WERI-Rb-1 (cell line): ENCODE data around the gene CIAO2B.
A peak's percentile ranks its signal among the peaks of the same experiment; 100 is the strongest.

Experiments used
- DNase-seq: peaks from one replicate; pipeline ENCODE4 v3.0.0-alpha.2; 2020
- H3K27ac ChIP-seq: fragments of 250-450 bp; sonication (Bioruptor Pico); 2 replicates; pipeline ENCODE4 v1.5.1; 2020; ENCODE audit warnings: mild to moderate bottlenecking, moderate library complexity
- H3K27me3 ChIP-seq: fragments of 250-450 bp; sonication (Bioruptor Pico); 2 replicates; pipeline ENCODE4 v1.5.1; 2021; ENCODE audit warnings: mild to moderate bottlenecking, low read depth, moderate library complexity; ENCODE audit not compliant: insufficient read depth, severe bottlenecking
- H3K36me3 ChIP-seq: fragments of 250-450 bp; sonication (Bioruptor Pico); 2 replicates; pipeline ENCODE4 v1.5.1; 2020; ENCODE audit warnings: mild to moderate bottlenecking, moderate library complexity
- H3K4me3 ChIP-seq: 2 replicates; pipeline ENCODE4 v1.5.1; 2011; ENCODE audit warnings: low read depth, mild to moderate bottlenecking, control low read depth, low read length
- H3K9me3 ChIP-seq: fragments of 250-450 bp; sonication (Bioruptor Pico); 2 replicates; pipeline ENCODE4 v1.5.1; 2021; ENCODE audit warnings: mild to moderate bottlenecking, moderate library complexity; ENCODE audit not compliant: severe bottlenecking
- TF ChIP-seq, protein P1 (sequence below): IDR thresholded peaks from 2 replicates; pipeline ENCODE4 v1.5.1; 2011; ENCODE audit warnings: low read depth, mild to moderate bottlenecking, control low read depth, inconsistent platforms, low read length

CIAO2B gene

DNA sequence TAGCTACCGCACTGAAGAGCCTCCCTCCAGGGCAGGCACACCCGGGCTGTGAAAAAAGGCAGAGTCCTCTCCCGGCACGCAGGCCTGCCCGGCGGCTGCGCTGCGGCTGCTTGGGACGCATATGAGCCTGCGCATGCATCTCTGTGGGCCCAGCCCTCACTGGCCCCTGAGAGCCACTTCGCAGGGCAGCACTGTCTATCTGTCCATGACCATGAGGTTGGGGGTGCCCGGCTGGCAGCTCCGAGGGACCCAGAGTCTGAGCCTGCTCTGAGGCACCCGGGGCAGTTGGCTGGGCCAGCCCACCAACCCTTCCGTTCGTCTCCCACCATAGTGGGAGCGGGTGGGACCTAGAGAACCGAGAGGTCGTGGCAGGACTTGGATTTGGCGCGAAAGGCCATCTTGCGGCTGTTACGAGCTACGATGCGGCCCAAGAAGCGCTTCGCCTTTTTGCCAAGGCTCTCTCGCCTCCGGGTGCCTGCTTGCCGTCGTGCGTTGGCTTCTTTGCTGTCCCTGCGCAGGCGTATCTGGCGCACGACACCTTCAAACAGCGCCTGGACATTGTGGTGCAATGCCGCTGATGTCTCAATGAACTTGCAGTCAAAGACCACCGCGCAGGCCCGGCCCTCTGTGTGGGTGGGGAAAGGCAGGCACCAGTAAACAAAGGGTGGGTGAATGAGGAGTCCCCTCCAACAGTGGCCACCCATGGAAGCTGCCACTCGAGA, 12.3 kb downstream of the CIAO2B start:
- Histone ChIP-seq H3K36me3 (peaks cover 36% of the 10 kb centered on the region), H3K4me3 (no peak overlapping the region), H3K9me3 (no peaks in the 10 kb centered on the region), H3K27me3 (no peaks in the 10 kb centered on the region), H3K27ac (peak overlapping the region; percentile 78)
- TF ChIP-seq, protein P1, sequence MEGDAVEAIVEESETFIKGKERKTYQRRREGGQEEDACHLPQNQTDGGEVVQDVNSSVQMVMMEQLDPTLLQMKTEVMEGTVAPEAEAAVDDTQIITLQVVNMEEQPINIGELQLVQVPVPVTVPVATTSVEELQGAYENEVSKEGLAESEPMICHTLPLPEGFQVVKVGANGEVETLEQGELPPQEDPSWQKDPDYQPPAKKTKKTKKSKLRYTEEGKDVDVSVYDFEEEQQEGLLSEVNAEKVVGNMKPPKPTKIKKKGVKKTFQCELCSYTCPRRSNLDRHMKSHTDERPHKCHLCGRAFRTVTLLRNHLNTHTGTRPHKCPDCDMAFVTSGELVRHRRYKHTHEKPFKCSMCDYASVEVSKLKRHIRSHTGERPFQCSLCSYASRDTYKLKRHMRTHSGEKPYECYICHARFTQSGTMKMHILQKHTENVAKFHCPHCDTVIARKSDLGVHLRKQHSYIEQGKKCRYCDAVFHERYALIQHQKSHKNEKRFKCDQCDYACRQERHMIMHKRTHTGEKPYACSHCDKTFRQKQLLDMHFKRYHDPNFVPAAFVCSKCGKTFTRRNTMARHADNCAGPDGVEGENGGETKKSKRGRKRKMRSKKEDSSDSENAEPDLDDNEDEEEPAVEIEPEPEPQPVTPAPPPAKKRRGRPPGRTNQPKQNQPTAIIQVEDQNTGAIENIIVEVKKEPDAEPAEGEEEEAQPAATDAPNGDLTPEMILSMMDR: no peak
- DNase-seq: no peak

DNA sequence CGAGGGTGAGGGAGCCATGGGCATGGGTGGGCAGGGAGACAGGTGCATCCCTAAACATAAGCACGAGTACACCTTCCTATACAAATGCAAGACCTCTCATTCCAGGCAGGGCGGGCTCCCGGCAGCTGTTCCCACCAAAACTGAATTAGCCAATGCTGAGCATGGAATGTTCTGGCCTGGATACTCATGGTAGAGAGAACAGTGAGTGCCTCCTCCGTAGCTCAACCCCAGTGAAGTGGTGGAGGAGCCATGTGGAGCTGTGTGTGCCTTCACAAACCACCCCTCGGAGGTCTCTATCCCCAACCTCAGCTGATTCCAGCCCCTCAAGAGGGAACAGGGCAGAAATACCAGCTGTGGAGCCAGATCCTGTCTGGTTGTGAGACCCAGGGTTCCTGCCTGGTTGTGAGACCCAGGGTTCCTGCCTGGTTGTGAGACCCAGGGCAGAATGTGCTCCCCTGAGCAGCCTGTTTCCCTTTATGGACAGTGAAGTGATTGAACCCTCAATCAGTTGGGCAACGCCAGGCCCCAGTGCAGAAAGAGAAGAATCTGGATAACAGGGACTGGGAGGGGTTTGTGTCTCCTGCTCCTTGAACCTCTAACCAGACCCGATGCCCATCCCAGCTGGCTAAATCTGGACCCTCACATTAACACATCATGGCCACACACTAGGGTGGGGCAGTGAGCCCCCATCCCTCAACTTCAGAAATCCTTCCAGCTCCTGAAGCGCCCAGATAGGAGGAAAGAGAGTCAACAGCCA, 13.1 kb downstream of the CIAO2B start:
- Histone ChIP-seq H3K4me3 (no peak overlapping the region), H3K27ac (peak overlapping the region; percentile 78), H3K27me3 (no peaks in the 10 kb centered on the region), H3K36me3 (peaks cover 36% of the 10 kb centered on the region), H3K9me3 (no peaks in the 10 kb centered on the region)
- TF ChIP-seq, protein P1: no peak
- DNase-seq: no peak

DNA sequence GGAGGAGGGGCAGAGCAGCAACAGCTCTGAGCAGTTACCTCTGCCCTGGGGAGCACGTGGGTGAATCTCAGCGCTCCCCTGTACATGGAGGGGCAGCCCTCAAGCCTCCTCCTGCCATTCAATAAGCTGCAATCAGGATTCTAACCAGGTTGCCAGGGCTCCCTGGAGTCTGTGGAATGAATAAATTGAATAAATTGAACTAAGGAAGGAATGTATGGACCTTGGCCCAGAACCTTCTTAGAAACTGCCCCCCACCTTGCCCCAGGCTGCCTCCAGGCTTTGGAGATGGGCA, 14.0 kb downstream of the CIAO2B start:
- Histone ChIP-seq H3K9me3 (no peaks in the 10 kb centered on the region), H3K27me3 (no peaks in the 10 kb centered on the region), H3K27ac (peak overlapping the region; percentile 90), H3K36me3 (peaks cover 36% of the 10 kb centered on the region), H3K4me3 (no peak overlapping the region)
- no peak for DNase-seq
- TF ChIP-seq, protein P1: no peak

DNA sequence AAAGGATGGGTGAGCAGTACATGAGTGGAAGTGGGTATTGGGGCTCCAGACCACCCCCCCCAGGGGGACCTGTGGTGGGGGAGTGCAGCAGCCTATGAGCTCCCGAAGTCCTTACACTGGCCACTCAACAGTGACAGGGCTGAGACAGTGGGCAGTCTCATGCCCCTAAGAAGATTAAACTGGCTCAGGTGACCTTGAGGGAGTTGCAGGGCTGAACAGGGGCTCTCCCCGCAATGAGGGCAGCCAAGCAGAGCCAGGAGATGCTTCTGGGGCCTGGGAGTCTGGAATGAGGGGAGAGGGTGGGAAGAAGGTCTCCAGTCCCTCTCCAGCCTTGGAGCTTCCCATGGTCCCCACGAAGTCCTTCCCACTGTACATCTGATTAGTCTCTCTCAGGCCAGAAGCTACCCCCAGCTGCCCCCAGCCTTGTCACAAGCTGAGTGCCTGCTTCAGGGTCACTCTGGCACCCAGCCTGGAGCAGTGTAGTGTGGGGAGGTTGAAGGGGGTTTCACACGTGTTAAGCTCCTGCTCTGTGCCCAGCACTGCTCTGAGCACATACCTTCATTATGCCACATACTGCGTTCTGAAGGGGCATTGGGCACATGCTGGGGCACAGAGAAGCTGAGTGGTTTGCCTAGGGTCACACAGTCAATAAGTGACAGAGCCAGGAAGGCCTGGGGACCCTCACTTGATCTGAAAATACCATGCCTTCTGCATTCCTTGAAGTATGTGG, 14.5 kb downstream of the CIAO2B start:
- peak; percentile 84 for DNase-seq
- H3K36me3 ChIP-seq: peaks cover 36% of the 10 kb centered on the region
- peak overlapping the region; percentile 90 for H3K27ac ChIP-seq
- H3K4me3 ChIP-seq: no peak overlapping the region
- TF ChIP-seq, protein P1: no peak
- no peaks in the 10 kb centered on the region for H3K9me3 ChIP-seq
- no peaks in the 10 kb centered on the region for H3K27me3 ChIP-seq

DNA sequence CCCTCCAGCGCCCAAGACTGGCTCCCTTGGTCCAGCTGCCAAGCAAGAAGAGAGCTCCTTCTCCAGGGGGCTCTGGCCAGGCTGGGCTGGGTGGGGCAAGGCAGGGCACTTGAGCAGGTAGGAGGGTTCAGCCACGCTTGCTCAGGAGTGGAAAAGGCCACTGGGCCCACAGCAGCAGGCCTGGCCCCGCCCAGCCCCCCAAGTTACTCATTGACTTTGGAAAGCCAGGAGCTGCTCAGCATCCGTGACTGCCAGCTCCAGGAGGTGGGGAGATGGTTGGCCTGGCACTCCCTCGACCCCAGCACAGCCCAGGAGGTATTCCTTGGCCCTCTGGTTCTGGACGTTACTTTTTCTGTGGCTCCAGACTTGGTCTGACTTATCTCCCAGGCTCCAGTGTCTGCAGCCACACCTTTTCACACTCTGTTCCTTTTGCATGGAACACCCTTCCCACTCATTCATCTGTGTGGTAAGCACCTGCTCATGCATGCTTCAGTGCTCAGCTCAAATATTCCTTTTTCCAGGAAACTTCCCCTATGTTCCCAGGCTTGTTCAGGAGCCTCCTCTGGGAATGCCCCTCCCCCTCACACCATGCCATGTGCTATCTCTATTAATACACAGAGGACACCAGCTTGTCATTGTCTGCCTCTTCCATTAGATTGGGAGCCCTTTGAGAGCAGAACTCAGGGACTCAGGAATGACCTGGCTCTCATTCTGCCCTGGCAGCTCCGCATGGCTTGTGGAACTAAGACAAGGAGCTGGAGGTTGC, 15.2 kb downstream of the CIAO2B start, which contains the start of gene CDH16:
TSS of gene CDH16 (minus strand) at position 83 of the 766 bp plus-strand sequence. CDS start 820 bp downstream, outside the sequence.
- no peaks in the 10 kb centered on the region for H3K27me3 ChIP-seq
- peaks cover 32% of the 10 kb centered on the region for H3K36me3 ChIP-seq
- no peaks in the 10 kb centered on the region for H3K9me3 ChIP-seq
- no peak within 1 kb of the TSS for H3K4me3 ChIP-seq
- DNase-seq: peak; percentile 73
- TF ChIP-seq, protein P1: no peak
- peak within 1 kb of the TSS; percentile 90 for H3K27ac ChIP-seq
